ENCODE data around the gene NMRK1. TPM values are rescaled to one million over a fixed set of nuclear protein-coding genes. Genes with fewer than 3 reads are reported as not detected.

NMRK1 gene
- total and polyA plus RNA-seq, 2 of the 13 experiments (the other 11 are each of a cell fraction or from before 2014, with no cell fraction given), result 9.1 to 12.9 TPM

GRCh38 chr9:75027187-75028107 is 60.5 kb downstream of the NMRK1 start (continued):
- TF ChIP-seq AGO2 (optimal IDR thresholded peaks at IDR 0.05; ENCODE audit: low read depth, low read length) (peak; percentile 62), ZFP37 (CRISPR knock-in tag; IDR thresholded peaks at IDR 0.05; ENCODE audit: borderline replicate concordance) (no peak), STAT6 (CRISPR knock-in tag; IDR thresholded peaks at IDR 0.05; ENCODE audit: borderline replicate concordance) (no peak), BCL3 (CRISPR knock-in tag; IDR thresholded peaks at IDR 0.05) (peak; percentile 73; the same call in 1 of the 2 replicates), HES4 (CRISPR knock-in tag; IDR thresholded peaks at IDR 0.05; ENCODE audit: borderline replicate concordance) (0 out of 2 replicates have a peak, but pooled peaks have one; percentile 16), ZNF777 (CRISPR knock-in tag; IDR thresholded peaks at IDR 0.05) (peak; percentile 99; the same call in 1 of the 2 replicates), SMYD3 (CRISPR knock-in tag; IDR thresholded peaks at IDR 0.05) (no peak; the same call in 1 of the 2 replicates), SIN3B (IDR thresholded peaks at IDR 0.05; ENCODE audit: low read length) (no peak), ZNF746 (CRISPR knock-in tag; IDR thresholded peaks at IDR 0.05) (no peak), TFE3 (CRISPR knock-in tag; IDR thresholded peaks at IDR 0.05) (no peak), TAF1 (CRISPR knock-in tag; IDR thresholded peaks at IDR 0.05) (no peak), NFRKB (IDR thresholded peaks at IDR 0.05) (no peak), ZNF337 (CRISPR knock-in tag; IDR thresholded peaks at IDR 0.05; ENCODE audit: borderline replicate concordance, low read depth) (no peak), CCDC6 (CRISPR knock-in tag; IDR thresholded peaks at IDR 0.05) (no peak), RARG (CRISPR knock-in tag; IDR thresholded peaks at IDR 0.05; ENCODE audit: low read depth) (0 out of 2 replicates have a peak, but pooled peaks have one; percentile 66), ZNF83 (CRISPR knock-in tag; IDR thresholded peaks at IDR 0.05; ENCODE audit: borderline replicate concordance) (0 out of 2 replicates have a peak, but pooled peaks have one; percentile 74), PHF8 (CRISPR knock-in tag; IDR thresholded peaks at IDR 0.05) (peak; percentile 31), ZNF121 (CRISPR knock-in tag; IDR thresholded peaks at IDR 0.05) (no peak), AHR (CRISPR knock-in tag; IDR thresholded peaks at IDR 0.05) (no peak), KAT7 (CRISPR knock-in tag; IDR thresholded peaks at IDR 0.05; ENCODE audit: borderline replicate concordance) (0 out of 2 replicates have a peak, but pooled peaks have one; percentile 66), ZNF7 (CRISPR knock-in tag; IDR thresholded peaks at IDR 0.05) (no peak), TFAP4 (IDR thresholded peaks at IDR 0.05; ENCODE audit: borderline replicate concordance, low read depth) (peak; percentile 47; the same call in 1 of the 2 replicates)

All from HepG2 (cell line).